GM12873 (cell line): ENCODE measurements around the gene SZT2.

Source experiments
- CTCF ChIP-seq: IDR thresholded peaks from 2 replicates; pipeline ENCODE4 v1.5.1; 2012; ENCODE audit warnings: low read depth, mild to moderate bottlenecking, moderate library complexity, low read length, control low read depth; ENCODE audit not compliant: insufficient read depth; ENCODE audit errors: missing control alignments

SZT2 gene

GRCh38 chr1:43363935-43364525 lies 25.7 kb upstream of the SZT2 start:
- TF ChIP-seq CTCF = no peak

- TF ChIP-seq CTCF = no peak
These were observed 24.0 kb upstream of the SZT2 start for GRCh38 chr1:43365678-43366077.

- no peak for TF ChIP-seq CTCF
These were observed 23.5 kb upstream of the SZT2 start for GRCh38 chr1:43366179-43366578.

- TF ChIP-seq CTCF = no peak
These were observed 23.1 kb upstream of the SZT2 start for GRCh38 chr1:43366601-43367025.

GRCh38 chr1:43367026-43367903 lies 22.4 kb upstream of the SZT2 start:
- no peak for TF ChIP-seq CTCF

GRCh38 chr1:43367904-43368645 lies 21.6 kb upstream of the SZT2 start, which contains the start of gene ELOVL1:
TSS of gene ELOVL1 (minus strand) at chr1:43368011. CDS start at chr1:43365609, 2,402 bp downstream.
- peak; percentile 33 for TF ChIP-seq CTCF

GRCh38 chr1:43368646-43369020 lies 21.1 kb upstream of the SZT2 start:
- TF ChIP-seq CTCF = no peak
